IMR-90 (cell line): Measurements from ENCODE around the gene DYRK1A. TPM values are rescaled to one million over a fixed set of nuclear protein-coding genes. Genes with fewer than 3 reads are reported as not detected.

Source experiments
- ATAC-seq: fragments of 200-7000 bp; cut with Tn5 transposase; 2 replicates; pipeline ENCODE4 v1.9.1; 2020; ENCODE audit warnings: low read depth, mild to moderate bottlenecking, moderate library complexity
- BruUV-seq: library from RNA; stranded (reverse); fragments of 400-500 nt; replicated peaks from 2 replicates; lab custom pipeline; 2021; lab: Mats Ljungman, UMichigan
- CTCF ChIA-PET: fragments of 300-600 bp; formaldehyde crosslinking; extraction: SDS; loops from one replicate; lab custom pipeline; 2021; ENCODE audit warnings: antibody characterized with exemption; lab: Yijun Ruan, JAX
- POLR2A ChIA-PET: fragments of 300-600 bp; sonication (Branson Sonifier 250); formaldehyde crosslinking; loops from one replicate; lab custom pipeline; 2022; ENCODE audit warnings: antibody characterized with exemption; ENCODE audit not compliant: unreplicated experiment; lab: Charles Lee
- DNase-seq: peaks from one replicate; pipeline ENCODE4 v3.0.0; 2013
- H2AFZ ChIP-seq: replicated peaks from 2 replicates; pipeline ENCODE3; 2013; ENCODE audit warnings: low read length, mild to moderate bottlenecking; ENCODE audit not compliant: poor library complexity
- H2AK5ac ChIP-seq: 2 replicates; pipeline ENCODE4 v1.6.1; 2013; ENCODE audit warnings: low read depth, low read length, inconsistent platforms
- H2AK9ac ChIP-seq: replicated peaks from 2 replicates; pipeline ENCODE3; 2013; ENCODE audit warnings: mild to moderate bottlenecking, low read depth, low read length, moderate library complexity; ENCODE audit not compliant: poor library complexity
- H2BK120ac ChIP-seq: 2 replicates; pipeline ENCODE4 v1.6.1; 2013; ENCODE audit warnings: low read depth, low read length, inconsistent platforms
- H2BK15ac ChIP-seq: 3 replicates; pipeline ENCODE4 v1.6.1; 2013; ENCODE audit warnings: low read depth, low read length, inconsistent platforms
- H2BK20ac ChIP-seq: 2 replicates; pipeline ENCODE4 v1.6.1; 2013; ENCODE audit warnings: low read depth, mild to moderate bottlenecking, inconsistent platforms, low read length, moderate library complexity
- H2BK5ac ChIP-seq: 2 replicates; pipeline ENCODE4 v1.6.1; 2013; ENCODE audit warnings: mild to moderate bottlenecking, low read depth, low read length, inconsistent platforms; ENCODE audit not compliant: poor library complexity, severe bottlenecking
- H3K14ac ChIP-seq: replicated peaks from 2 replicates; pipeline ENCODE4 v1.6.1; 2013; ENCODE audit warnings: low read depth, low read length, inconsistent platforms
- H3K18ac ChIP-seq: 2 replicates; pipeline ENCODE4 v1.6.1; 2013; ENCODE audit warnings: low read depth, low read length, control low read depth
- H3K23ac ChIP-seq: 2 replicates; pipeline ENCODE4 v1.6.1; 2013; ENCODE audit warnings: low read depth, low read length, inconsistent platforms
- H3K27ac ChIP-seq: 2 replicates; pipeline ENCODE4 v1.5.1; 2013; ENCODE audit warnings: mild to moderate bottlenecking, control low read depth, low read length; ENCODE audit not compliant: insufficient read depth
- H3K27me3 ChIP-seq: 2 replicates; pipeline ENCODE4 v1.6.1; 2013; ENCODE audit warnings: low read length; ENCODE audit not compliant: control insufficient read depth, insufficient read depth
- H3K36me3 ChIP-seq: 2 replicates; pipeline ENCODE4 v1.6.1; 2013; ENCODE audit warnings: low read length, mixed read lengths; ENCODE audit not compliant: control insufficient read depth, insufficient read depth
- H3K4ac ChIP-seq: 2 replicates; pipeline ENCODE4 v1.6.1; 2013; ENCODE audit warnings: low read depth, low read length, inconsistent platforms
- H3K4me1 ChIP-seq: 2 replicates; pipeline ENCODE4 v1.6.1; 2013; ENCODE audit warnings: low read length, mixed read lengths; ENCODE audit not compliant: control insufficient read depth, insufficient read depth
- H3K4me2 ChIP-seq: 2 replicates; pipeline ENCODE4 v1.6.1; 2013; ENCODE audit warnings: low read depth, mild to moderate bottlenecking, control low read depth, low read length, moderate library complexity
- H3K4me3 ChIP-seq: 2 replicates; pipeline ENCODE4 v1.5.1; 2013; ENCODE audit warnings: low read depth, mild to moderate bottlenecking, control low read depth, low read length, moderate library complexity; ENCODE audit not compliant: insufficient read depth
- H3K56ac ChIP-seq: 2 replicates; pipeline ENCODE4 v1.6.1; 2013; ENCODE audit warnings: low read length, inconsistent platforms; ENCODE audit not compliant: insufficient read depth; ENCODE audit errors: extremely low read depth
- H3K79me1 ChIP-seq, 2 experiments: 2 replicates each; pipeline ENCODE4 v1.6.1; 2013; ENCODE audit warnings: low read length in 2 of 2, inconsistent platforms in 1 of 2, low read depth in 1 of 2
- H3K9ac ChIP-seq: 2 replicates; pipeline ENCODE4 v1.6.1; 2013; ENCODE audit warnings: low read depth, low read length, control low read depth
- H3K9me1 ChIP-seq: 2 replicates; pipeline ENCODE4 v1.6.1; 2013; ENCODE audit warnings: low read length, inconsistent platforms; ENCODE audit not compliant: insufficient read depth
- H3K9me3 ChIP-seq: 2 replicates; pipeline ENCODE4 v1.6.1; 2013; ENCODE audit warnings: low read length; ENCODE audit not compliant: control insufficient read depth, insufficient read depth
- H4K20me1 ChIP-seq: 2 replicates; pipeline ENCODE4 v1.6.1; 2013; ENCODE audit warnings: low read length, inconsistent platforms; ENCODE audit not compliant: insufficient read depth
- H4K5ac ChIP-seq: 2 replicates; pipeline ENCODE4 v1.6.1; 2013; ENCODE audit warnings: mild to moderate bottlenecking, low read depth, low read length, control low read depth
- H4K8ac ChIP-seq, 2 experiments: 2 replicates each; pipeline ENCODE4 v1.6.1; 2013; ENCODE audit warnings: low read depth in 2 of 2, low read length in 2 of 2, control low read depth in 1 of 2, inconsistent platforms in 1 of 2
- H4K91ac ChIP-seq: 2 replicates; pipeline ENCODE4 v1.6.1; 2013; ENCODE audit warnings: low read depth, low read length, inconsistent platforms; ENCODE audit not compliant: insufficient read depth
- CEBPB ChIP-seq: IDR thresholded peaks from 2 replicates; pipeline ENCODE4 v1.6.1; 2012; ENCODE audit warnings: low read depth, low read length, improper control_type of control experiment
- ELK1 ChIP-seq: fragments of 150-350 bp; IDR thresholded peaks from 2 replicates; pipeline ENCODE4 v1.6.1; 2016; ENCODE audit warnings: low read depth, mild to moderate bottlenecking, low read length, moderate library complexity, borderline replicate concordance
- MXI1 ChIP-seq: IDR thresholded peaks from 2 replicates; pipeline ENCODE4 v1.6.1; 2012; ENCODE audit warnings: low read depth, mild to moderate bottlenecking, low read length, moderate library complexity, borderline replicate concordance
- WGBS, 2 experiments: methylation state at CpG; one replicate each; pipeline versions ENCODE4 v1.1.5 to v1.1.7; 2013; ENCODE audit warnings: missing lambda C conversion rate in 2 of 2; ENCODE audit not compliant: insufficient read length in 1 of 2; ENCODE audit errors: extremely low coverage in 2 of 2; 5-methylcytosine and 5-hydroxymethylcytosine counted together
- dilution Hi-C: fragments of 300-500 bp; cut with HindIII; formaldehyde crosslinking; loops from one replicate; pipeline ENCODE4 v1.14.3; 2018; ENCODE audit warnings: low sequenced_read_pairs; ENCODE audit not compliant: unreplicated experiment
- in situ Hi-C: fragments of 300-500 bp; cut with MboI; formaldehyde crosslinking; loops from 3 replicates; pipeline ENCODE4 v1.14.3; 2019; ENCODE audit warnings: low sequenced_read_pairs, inconsistent platforms, mixed read lengths
- intact Hi-C: fragments of 100-400 bp; cut with micrococcal nuclease; formaldehyde crosslinking; loops from 2 replicates; pipeline ENCODE4 v1.10.0; 2022
- polyA plus RNA-seq, 3 experiments: library from polyadenylated mRNA; depleted of rRNA; stranded (reverse); fragments of >200 nt; gene quantifications; 2 replicates each; pipeline ENCODE4 v1.2.3, GENCODE V29; 2012; ENCODE audit warnings: low replicate concordance in 1 of 3
- total RNA-seq: library from RNA; depleted of rRNA; stranded (reverse); fragments of >200 nt; gene quantifications from 2 replicates; pipeline ENCODE4 v1.2.3, GENCODE V29; 2012

Gene DYRK1A
- total and polyA plus RNA-seq, 2 of the 4 experiments (the other 2 are of a cell fraction), result 18.6 to 50.5 TPM

DNA sequence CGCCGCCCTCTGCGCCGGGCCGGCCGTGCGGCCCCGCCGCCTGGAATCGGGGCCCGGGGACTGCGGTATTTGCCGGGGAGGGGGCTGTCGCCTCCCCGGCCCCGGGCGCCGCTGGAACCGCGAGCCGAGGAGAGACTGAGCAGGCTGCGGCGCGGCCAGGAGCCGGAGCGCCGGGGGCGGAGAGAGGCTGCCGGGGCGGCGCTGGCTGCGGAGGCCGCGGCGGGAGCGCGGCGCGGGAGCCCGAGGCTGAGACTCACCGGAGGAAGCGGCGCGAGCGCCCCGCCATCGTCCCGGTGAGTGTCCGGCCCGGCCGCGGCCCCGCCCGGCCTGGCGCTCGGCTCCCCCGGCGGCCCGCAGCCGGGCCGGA, 746 bp downstream of the DYRK1A start:
- Histone ChIP-seq H3K4me2 (no peak overlapping the region), H3K79me1 (peaks cover 7 to 24% of the 10 kb centered on the region in 2 experiments; a peak in 2 of 4 replicates), H3K56ac (no peak overlapping the region; the same call in 1 of the 2 replicates), H4K20me1 (peaks cover 34% of the 10 kb centered on the region), H2AK5ac (no peak overlapping the region), H4K5ac (no peak overlapping the region), H3K4ac (no peak overlapping the region), H3K27me3 (no peaks in the 10 kb centered on the region), H3K36me3 (no peaks in the 10 kb centered on the region), H2BK5ac (peak overlapping the region; percentile 99), H2BK120ac (no peak overlapping the region), H4K91ac (no peak overlapping the region), H3K4me1 (peaks cover 2% of the 10 kb centered on the region; the same call in 1 of the 2 replicates), H3K4me3 (peak overlapping the region; percentile 96), H3K14ac (no peak overlapping the region), H3K23ac (no peak overlapping the region), H3K27ac (peak overlapping the region; percentile 99), H2BK15ac (no peak overlapping the region), H2AK9ac (peak overlapping the region; percentile 99), H3K9me3 (no peaks in the 10 kb centered on the region), H2BK20ac (no peak overlapping the region), H2AFZ (peak overlapping the region; percentile 89), H3K18ac (no peak overlapping the region), H4K8ac (no peak overlapping the region; a peak in 1 of 4 replicates), H3K9me1 (peaks cover 6% of the 10 kb centered on the region), H3K9ac (peak overlapping the region; percentile 96)
- CTCF ChIA-PET, result interaction anchor here (1.0 kb wide), 1 partner anchor 95 kb away, joined by 3 read pairs; no protein-coding TSS in a partner anchor
- intact Hi-C loops (loop anchor here (5.0 kb wide), 2 partner anchors 195 to 215 kb away; no protein-coding TSS in a partner anchor), dilution Hi-C loops (no loop called here), in situ Hi-C loops (no loop called here)
- no TSS peak for BruUV-seq
- TF ChIP-seq ELK1 (no peak), CEBPB (no peak), MXI1 (no peak)
- WGBS, 2 experiments, result 0% methylated on average over 47 of the region's 61 CpGs; no CpG with 5 or more reads in 1 of the 2 experiments
- POLR2A ChIA-PET, result no interaction called here
- DNase-seq, result no peak
- no peak; the same call in 1 of the 2 replicates for ATAC-seq
